K562 (cell line): Measurements from ENCODE around the gene OGFR. TPM values are rescaled to one million over a fixed set of nuclear protein-coding genes. Genes with fewer than 3 reads are reported as not detected.
A peak's percentile ranks its signal among the peaks of the same experiment; 100 is the strongest.

Experiments used
- ATF2 ChIP-seq: sonication (generic); formaldehyde crosslinking; IDR thresholded peaks from 2 replicates; pipeline ENCODE4 v1.8.1; 2022; ENCODE audit warnings: missing genetic modification reagents
- BCOR ChIP-seq: fragments of 450-650 bp; IDR thresholded peaks from 2 replicates; pipeline ENCODE4 v1.6.1; 2016
- CBX5 ChIP-seq: IDR thresholded peaks from 2 replicates; pipeline ENCODE4 v1.6.1; 2014; ENCODE audit warnings: low read depth, borderline replicate concordance
- CEBPB ChIP-seq: fragments of 450-650 bp; IDR thresholded peaks from 2 replicates; pipeline ENCODE4 v1.6.1; 2016; ENCODE audit warnings: missing genetic modification characterization, missing compliant biosample characterization
- EHMT2 ChIP-seq: fragments of 450-650 bp; IDR thresholded peaks from 2 replicates; pipeline ENCODE4 v1.6.1; 2018; ENCODE audit warnings: antibody characterized with exemption
- FOXM1 ChIP-seq, 2 experiments: fragments of 450-650 bp in 1 of 2; sonication (generic) in 1 of 2; formaldehyde crosslinking in 1 of 2; IDR thresholded peaks; 2 replicates each; pipeline versions ENCODE4 v1.6.1 to v1.9.0; 2017 to 2022; ENCODE audit warnings: low read depth in 2 of 2, mild to moderate bottlenecking in 2 of 2, missing genetic modification reagents in 1 of 2, moderate library complexity in 1 of 2
- HMGN3 ChIP-seq: IDR thresholded peaks from 2 replicates; pipeline ENCODE4 v1.6.1; 2011; ENCODE audit warnings: borderline replicate concordance, low read depth, mild to moderate bottlenecking, mixed read lengths, low read length; ENCODE audit not compliant: insufficient read length; ENCODE audit errors: extremely low read depth
- HSF4 ChIP-seq: fragments of 250-450 bp; sonication (Bioruptor Pico); IDR thresholded peaks from 2 replicates; pipeline ENCODE4 v2.1.2; 2022; ENCODE audit warnings: mild to moderate bottlenecking, moderate library complexity, borderline replicate concordance
- PHB2 ChIP-seq: fragments of 450-650 bp; IDR thresholded peaks from 2 replicates; pipeline ENCODE4 v1.6.1; 2017; ENCODE audit warnings: low read depth
- PHF20 ChIP-seq: fragments of 450-650 bp; IDR thresholded peaks from 2 replicates; pipeline ENCODE4 v1.6.1; 2018; ENCODE audit not compliant: partially characterized antibody
- PHF21A ChIP-seq: fragments of 450-650 bp; IDR thresholded peaks from 2 replicates; pipeline ENCODE4 v1.6.1; 2017; ENCODE audit warnings: low read depth, borderline replicate concordance
- PTBP1 ChIP-seq: fragments of 200-400 bp; formaldehyde crosslinking; IDR thresholded peaks from 2 replicates; pipeline ENCODE4 v1.6.1; 2017; ENCODE audit warnings: low read depth, low read length
- TCF15 ChIP-seq: fragments of 250-450 bp; sonication (Bioruptor Pico); IDR thresholded peaks from 2 replicates; pipeline ENCODE4 v1.8.0; 2022; ENCODE audit warnings: moderate library complexity, mild to moderate bottlenecking, inconsistent platforms
- TCF7L2 ChIP-seq: fragments of 150-350 bp; IDR thresholded peaks from 2 replicates; pipeline ENCODE4 v1.6.1; 2016; ENCODE audit warnings: low read depth, mild to moderate bottlenecking, low read length, moderate library complexity
- ZBTB33 ChIP-seq: sonication (generic); formaldehyde crosslinking; IDR thresholded peaks from 2 replicates; pipeline ENCODE4 v1.8.1; 2023; ENCODE audit warnings: mild to moderate bottlenecking, missing genetic modification reagents
- ZNF408 ChIP-seq: fragments of 250-450 bp; sonication (Bioruptor Pico); IDR thresholded peaks from 2 replicates; pipeline ENCODE4 v1.4.0; 2020; ENCODE audit warnings: low read depth, mild to moderate bottlenecking, moderate library complexity
- polyA plus RNA-seq, 8 experiments: library from polyadenylated mRNA; depleted of rRNA in 4 of 8; stranded (reverse) in 5 of 8; unstranded in 3 of 8; fragments of >200 nt; fragmentation: Nextera tagmentation in 2 of 8; fragmentation: Illumina TruSeq in 1 of 8; extraction: Ambion mirVana in 2 of 8; extraction: Trizol in 1 of 8; gene quantifications; 2 replicates each; pipeline versions ENCODE4 v1.2.1 to v1.2.3, GENCODE V29; 2011 to 2014; ENCODE audit warnings: inconsistent platforms in 1 of 8, missing spikeins in 1 of 8
- total RNA-seq, 7 experiments: library from RNA; depleted of rRNA in 6 of 7; stranded (reverse); fragments of >200 nt in 6 of 7; fragmentation: Illumina TruSeq in 2 of 7; extraction: Trizol in 2 of 7; gene quantifications; 2 replicates each; pipeline versions ENCODE4 v1.2.1 to v1.2.3, GENCODE V29; 2011 to 2021; ENCODE audit warnings: low replicate concordance in 1 of 7

The OGFR gene
- total and polyA plus RNA-seq, 9 of the 15 experiments (the other 6 are each of a cell fraction or from before 2014, with no cell fraction given) = 0.39 to 56.3 (median 17.5) TPM

- TF ChIP-seq ZBTB33 = no peak
- TF ChIP-seq PHB2 = no peak
- TF ChIP-seq PHF20 = peak; percentile 79
- peak; percentile 59; the same call in 1 of the 2 replicates for TF ChIP-seq TCF15
- TF ChIP-seq CBX5 = no peak
- TF ChIP-seq PTBP1 = no peak
- TF ChIP-seq EHMT2 = no peak
- peak; percentile 82 for TF ChIP-seq HMGN3
- TF ChIP-seq FOXM1 (IDR thresholded peaks at IDR 0.05; ENCODE audit: low read depth) = no peak
- TF ChIP-seq FOXM1 (CRISPR knock-in tag; IDR thresholded peaks at IDR 0.05; ENCODE audit: low read depth) = 0 out of 2 replicates have a peak, but pooled peaks have one; percentile 25
- no peak for TF ChIP-seq ZNF408 (CRISPR knock-in tag)
- TF ChIP-seq BCOR = no peak
- no peak for TF ChIP-seq ATF2
- no peak for TF ChIP-seq CEBPB (tag)
- TF ChIP-seq PHF21A = no peak
- no peak for TF ChIP-seq TCF7L2
- TF ChIP-seq HSF4 = no peak
Observed at GRCh38 chr20:62794007-62794724, 10.5 kb upstream of the OGFR start (continued).
